ENCODE measurements around the gene ZNF467. TPM values are rescaled to one million over a fixed set of nuclear protein-coding genes. Genes with fewer than 3 reads are reported as not detected.

Gene ZNF467
- total RNA-seq, 1 donor from 2014 or later, result 2.1 TPM

GRCh38 chr7:149788300-149788851, 15.0 kb upstream of the ZNF467 start:
- Histone ChIP-seq H3K27me3 (ENCODE audit: control insufficient read depth in 3 of 3, insufficient read depth in 3 of 3, low read length in 3 of 3) (peaks cover 42 to 65% (median 62%) of the 10 kb centered on the region in 3 donors), H3K27ac (ENCODE audit: low read depth, low read length) (no peak overlapping the region), H3K4me3 (ENCODE audit: low read length in 3 of 3) (no peak overlapping the region), H3K9me3 (ENCODE audit: control insufficient read depth in 3 of 3, low read length in 3 of 3) (no peaks in the 10 kb centered on the region), H3K4me1 (ENCODE audit: control insufficient read depth in 3 of 3, insufficient read depth in 3 of 3, low read length in 3 of 3) (peaks cover 0 to 6% (median 6%) of the 10 kb centered on the region in 3 donors), H3K36me3 (ENCODE audit: control insufficient read depth in 3 of 3, insufficient read depth in 3 of 3, low read length in 3 of 3) (no peaks in the 10 kb centered on the region), H3K9ac (ENCODE audit: low read depth in 1 of 3, low read length in 3 of 3) (no peak overlapping the region)

GRCh38 chr7:149787428-149788299, 14.3 kb upstream of the ZNF467 start:
- Histone ChIP-seq H3K4me1 (ENCODE audit: control insufficient read depth in 3 of 3, insufficient read depth in 3 of 3, low read length in 3 of 3) (peaks cover 0 to 6% (median 6%) of the 10 kb centered on the region in 3 donors), H3K27ac (ENCODE audit: low read depth, low read length) (no peak overlapping the region), H3K4me3 (ENCODE audit: low read length in 3 of 3) (no peak overlapping the region), H3K9ac (ENCODE audit: low read depth in 1 of 3, low read length in 3 of 3) (peak overlapping the region in 1 of 3 donors; percentile 33), H3K9me3 (ENCODE audit: control insufficient read depth in 3 of 3, low read length in 3 of 3) (no peaks in the 10 kb centered on the region), H3K27me3 (ENCODE audit: control insufficient read depth in 3 of 3, insufficient read depth in 3 of 3, low read length in 3 of 3) (peaks cover 42 to 67% (median 59%) of the 10 kb centered on the region in 3 donors), H3K36me3 (ENCODE audit: control insufficient read depth in 3 of 3, insufficient read depth in 3 of 3, low read length in 3 of 3) (no peaks in the 10 kb centered on the region)

GRCh38 chr7:149785983-149786382, 12.6 kb upstream of the ZNF467 start:
- no peaks in the 10 kb centered on the region for H3K9me3 ChIP-seq (ENCODE audit: control insufficient read depth in 3 of 3, low read length in 3 of 3)
- H3K27me3 ChIP-seq (ENCODE audit: control insufficient read depth in 3 of 3, insufficient read depth in 3 of 3, low read length in 3 of 3), result peaks cover 37 to 54% (median 46%) of the 10 kb centered on the region in 3 donors
- H3K4me1 ChIP-seq (ENCODE audit: control insufficient read depth in 3 of 3, insufficient read depth in 3 of 3, low read length in 3 of 3), result peaks cover 0 to 6% (median 6%) of the 10 kb centered on the region in 3 donors
- no peak overlapping the region for H3K27ac ChIP-seq (ENCODE audit: low read depth, low read length)
- no peak overlapping the region for H3K4me3 ChIP-seq (ENCODE audit: low read length in 3 of 3)
- no peak overlapping the region for H3K9ac ChIP-seq (ENCODE audit: low read depth in 1 of 3, low read length in 3 of 3)
- no peaks in the 10 kb centered on the region for H3K36me3 ChIP-seq (ENCODE audit: control insufficient read depth in 3 of 3, insufficient read depth in 3 of 3, low read length in 3 of 3)

- Histone ChIP-seq H3K4me1 (ENCODE audit: control insufficient read depth in 3 of 3, insufficient read depth in 3 of 3, low read length in 3 of 3) (peaks cover 0 to 6% (median 6%) of the 10 kb centered on the region in 3 donors), H3K4me3 (ENCODE audit: low read length in 3 of 3) (no peak overlapping the region), H3K36me3 (ENCODE audit: control insufficient read depth in 3 of 3, insufficient read depth in 3 of 3, low read length in 3 of 3) (no peaks in the 10 kb centered on the region), H3K9me3 (ENCODE audit: control insufficient read depth in 3 of 3, low read length in 3 of 3) (no peaks in the 10 kb centered on the region), H3K27ac (ENCODE audit: low read depth, low read length) (no peak overlapping the region), H3K9ac (ENCODE audit: low read depth in 1 of 3, low read length in 3 of 3) (no peak overlapping the region), H3K27me3 (ENCODE audit: control insufficient read depth in 3 of 3, insufficient read depth in 3 of 3, low read length in 3 of 3) (peaks cover 31 to 48% (median 40%) of the 10 kb centered on the region in 3 donors)
Measured at GRCh38 chr7:149785402-149785801, 12.0 kb upstream of the ZNF467 start.

GRCh38 chr7:149784251-149784608, 10.8 kb upstream of the ZNF467 start:
- Histone ChIP-seq H3K27me3 (ENCODE audit: control insufficient read depth in 3 of 3, insufficient read depth in 3 of 3, low read length in 3 of 3) (peaks cover 22 to 36% (median 29%) of the 10 kb centered on the region in 3 donors), H3K36me3 (ENCODE audit: control insufficient read depth in 3 of 3, insufficient read depth in 3 of 3, low read length in 3 of 3) (no peaks in the 10 kb centered on the region), H3K9me3 (ENCODE audit: control insufficient read depth in 3 of 3, low read length in 3 of 3) (no peaks in the 10 kb centered on the region), H3K27ac (ENCODE audit: low read depth, low read length) (no peak overlapping the region), H3K9ac (ENCODE audit: low read depth in 1 of 3, low read length in 3 of 3) (no peak overlapping the region), H3K4me3 (ENCODE audit: low read length in 3 of 3) (no peak overlapping the region), H3K4me1 (ENCODE audit: control insufficient read depth in 3 of 3, insufficient read depth in 3 of 3, low read length in 3 of 3) (peaks cover 0 to 6% (median 6%) of the 10 kb centered on the region in 3 donors)

GRCh38 chr7:149783386-149784250, 10.2 kb upstream of the ZNF467 start:
- no peak overlapping the region for H3K9ac ChIP-seq (ENCODE audit: low read depth in 1 of 3, low read length in 3 of 3)
- no peak overlapping the region for H3K27ac ChIP-seq (ENCODE audit: low read depth, low read length)
- H3K4me1 ChIP-seq (ENCODE audit: control insufficient read depth in 3 of 3, insufficient read depth in 3 of 3, low read length in 3 of 3), result peaks cover 0 to 6% (median 6%) of the 10 kb centered on the region in 3 donors
- no peak overlapping the region for H3K4me3 ChIP-seq (ENCODE audit: low read length in 3 of 3)
- H3K36me3 ChIP-seq (ENCODE audit: control insufficient read depth in 3 of 3, insufficient read depth in 3 of 3, low read length in 3 of 3), result no peaks in the 10 kb centered on the region
- peaks cover 16 to 30% (median 23%) of the 10 kb centered on the region in 3 donors for H3K27me3 ChIP-seq (ENCODE audit: control insufficient read depth in 3 of 3, insufficient read depth in 3 of 3, low read length in 3 of 3)
- H3K9me3 ChIP-seq (ENCODE audit: control insufficient read depth in 3 of 3, low read length in 3 of 3), result no peaks in the 10 kb centered on the region

GRCh38 chr7:149782682-149783345, 9.4 kb upstream of the ZNF467 start:
- H3K27ac ChIP-seq (ENCODE audit: low read depth, low read length), result no peak overlapping the region
- H3K9me3 ChIP-seq (ENCODE audit: control insufficient read depth in 3 of 3, low read length in 3 of 3), result no peaks in the 10 kb centered on the region
- H3K4me1 ChIP-seq (ENCODE audit: control insufficient read depth in 3 of 3, insufficient read depth in 3 of 3, low read length in 3 of 3), result peaks cover 0 to 6% (median 5%) of the 10 kb centered on the region in 3 donors
- H3K4me3 ChIP-seq (ENCODE audit: low read length in 3 of 3), result no peak overlapping the region
- no peaks in the 10 kb centered on the region for H3K36me3 ChIP-seq (ENCODE audit: control insufficient read depth in 3 of 3, insufficient read depth in 3 of 3, low read length in 3 of 3)
- H3K9ac ChIP-seq (ENCODE audit: low read depth in 1 of 3, low read length in 3 of 3), result no peak overlapping the region
- H3K27me3 ChIP-seq (ENCODE audit: control insufficient read depth in 3 of 3, insufficient read depth in 3 of 3, low read length in 3 of 3), result peaks cover 8 to 22% (median 15%) of the 10 kb centered on the region in 3 donors

- peaks cover 0 to 4% (median under 1%) of the 10 kb centered on the region in 3 donors for H3K4me1 ChIP-seq (ENCODE audit: control insufficient read depth in 3 of 3, insufficient read depth in 3 of 3, low read length in 3 of 3)
- no peak overlapping the region for H3K4me3 ChIP-seq (ENCODE audit: low read length in 3 of 3)
- peaks cover 0 to 13% (median 6%) of the 10 kb centered on the region in 3 donors for H3K27me3 ChIP-seq (ENCODE audit: control insufficient read depth in 3 of 3, insufficient read depth in 3 of 3, low read length in 3 of 3)
- H3K9me3 ChIP-seq (ENCODE audit: control insufficient read depth in 3 of 3, low read length in 3 of 3), result no peaks in the 10 kb centered on the region
- no peak overlapping the region for H3K9ac ChIP-seq (ENCODE audit: low read depth in 1 of 3, low read length in 3 of 3)
- no peak overlapping the region for H3K27ac ChIP-seq (ENCODE audit: low read depth, low read length)
- no peaks in the 10 kb centered on the region for H3K36me3 ChIP-seq (ENCODE audit: control insufficient read depth in 3 of 3, insufficient read depth in 3 of 3, low read length in 3 of 3)
Measured at GRCh38 chr7:149781921-149782320, 8.5 kb upstream of the ZNF467 start.

GRCh38 chr7:149780636-149781419, 7.4 kb upstream of the ZNF467 start:
- Histone ChIP-seq H3K4me3 (ENCODE audit: low read length in 3 of 3) (no peak overlapping the region), H3K27me3 (ENCODE audit: control insufficient read depth in 3 of 3, insufficient read depth in 3 of 3, low read length in 3 of 3) (peaks cover 0 to 12% (median 0%) of the 10 kb centered on the region in 3 donors), H3K4me1 (ENCODE audit: control insufficient read depth in 3 of 3, insufficient read depth in 3 of 3, low read length in 3 of 3) (peaks cover 0 to 4% (median 3%) of the 10 kb centered on the region in 3 donors), H3K36me3 (ENCODE audit: control insufficient read depth in 3 of 3, insufficient read depth in 3 of 3, low read length in 3 of 3) (no peaks in the 10 kb centered on the region), H3K27ac (ENCODE audit: low read depth, low read length) (no peak overlapping the region), H3K9me3 (ENCODE audit: control insufficient read depth in 3 of 3, low read length in 3 of 3) (no peaks in the 10 kb centered on the region), H3K9ac (ENCODE audit: low read depth in 1 of 3, low read length in 3 of 3) (no peak overlapping the region)

Data from skeletal muscle tissue (tissue), 4 donors.